ENCODE data around the gene PRKD1.
"Not testable (repeated sequence)": the region's sequence is repeated elsewhere in the genome, so short reads cannot be mapped to it uniquely, and the experiment has no call there.

Gene PRKD1

DNA sequence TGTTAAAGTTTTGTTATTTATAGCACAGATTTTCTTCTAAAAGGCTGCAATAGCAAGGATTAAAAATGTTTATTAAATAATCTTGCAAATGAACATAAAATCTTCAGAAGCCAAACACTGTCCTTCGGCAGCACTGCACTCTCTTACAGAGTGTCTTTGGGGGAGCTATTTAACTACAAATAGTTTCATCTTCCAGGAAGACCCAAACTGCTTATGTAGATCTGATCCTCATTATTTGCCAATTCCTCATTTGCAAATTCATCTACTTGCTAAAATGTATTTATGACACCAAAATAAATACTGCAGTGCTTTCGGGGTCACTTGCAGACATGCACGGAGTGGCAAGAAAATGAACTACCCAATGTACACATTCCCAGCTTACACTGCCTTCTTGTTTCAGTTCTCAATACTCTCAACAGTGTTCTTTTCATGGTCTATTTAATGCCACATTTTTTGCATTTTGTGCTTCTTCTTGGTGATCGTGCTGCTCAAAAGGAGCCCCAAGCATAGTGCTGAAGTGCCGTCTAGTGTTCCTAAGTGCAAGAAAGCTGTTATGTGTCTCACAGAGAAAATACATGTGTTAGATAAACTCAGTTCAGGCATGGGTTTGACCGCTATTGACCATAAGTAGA is 128.1 kb downstream of the PRKD1 start:
- DNase-seq (ENCODE audit: low read depth in 2 of 3, low spot score in 2 of 3): no peak

DNA sequence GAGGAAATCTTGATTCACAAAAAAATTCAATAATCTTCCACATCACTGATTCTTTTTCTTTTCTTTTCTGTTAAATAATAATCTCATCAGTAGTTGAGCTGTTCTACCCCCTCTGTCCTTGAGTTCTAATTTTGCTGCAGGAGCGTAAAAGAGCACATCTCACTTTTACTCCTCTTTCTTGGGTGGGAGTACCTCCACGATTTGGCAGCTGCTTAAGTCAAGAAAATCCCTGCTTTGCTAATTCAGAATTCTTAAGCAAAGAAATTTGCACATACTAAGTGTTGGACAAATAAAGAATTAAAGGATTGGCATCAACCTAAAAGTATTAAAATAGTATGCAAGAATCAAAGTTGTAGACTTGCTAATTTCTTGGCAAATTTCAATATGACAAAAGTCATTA is 128.8 kb downstream of the PRKD1 start:
- DNase-seq (ENCODE audit: low read depth in 2 of 3, low spot score in 2 of 3): no peak

DNA sequence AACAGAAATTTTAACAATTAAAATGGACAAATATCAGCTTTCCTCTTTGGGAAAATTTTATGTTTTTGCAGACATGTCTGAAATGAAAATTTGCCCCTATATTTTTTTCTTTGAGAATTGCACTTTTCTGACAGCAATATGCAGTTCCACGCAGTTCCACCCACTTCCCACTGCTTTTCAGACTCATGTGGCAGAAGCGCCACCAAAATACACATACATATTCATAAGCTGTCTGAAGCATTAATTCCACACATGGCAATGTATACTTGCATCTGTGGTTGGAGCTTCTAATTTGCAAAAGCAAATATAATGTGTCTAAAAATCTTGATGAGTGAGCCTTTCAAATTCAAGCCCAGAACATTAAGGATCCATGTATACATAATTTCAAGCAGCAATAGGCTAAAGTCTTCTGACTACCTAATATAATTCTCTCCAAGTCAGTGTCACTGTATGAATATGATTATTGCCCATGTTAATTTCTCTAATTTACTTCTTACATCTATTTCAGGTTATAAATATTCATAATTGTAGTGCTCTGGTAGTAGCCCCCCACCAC is 129.5 kb downstream of the PRKD1 start:
- DNase-seq (ENCODE audit: low read depth in 2 of 3, low spot score in 2 of 3): no peak

DNA sequence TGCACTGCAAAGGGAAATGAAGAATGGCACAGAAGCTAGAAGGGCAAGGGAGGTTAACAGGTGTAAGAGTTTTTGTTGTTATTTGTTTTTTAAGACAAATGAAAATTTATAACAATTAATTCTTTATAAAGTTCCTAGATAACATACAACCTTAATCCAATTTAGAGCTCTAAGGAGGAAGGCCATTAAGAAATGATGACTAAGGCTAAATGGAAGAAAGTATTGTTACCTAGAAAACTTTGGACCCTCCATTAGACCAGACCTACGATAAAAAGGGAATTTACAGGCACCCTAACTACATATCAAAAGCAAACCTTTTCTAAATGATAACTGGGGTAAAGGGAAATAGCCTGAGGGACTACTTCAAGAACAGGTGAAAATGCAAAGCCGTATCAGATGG is 130.8 kb downstream of the PRKD1 start:
- no peak for DNase-seq (ENCODE audit: low read depth in 2 of 3, low spot score in 2 of 3)

DNA sequence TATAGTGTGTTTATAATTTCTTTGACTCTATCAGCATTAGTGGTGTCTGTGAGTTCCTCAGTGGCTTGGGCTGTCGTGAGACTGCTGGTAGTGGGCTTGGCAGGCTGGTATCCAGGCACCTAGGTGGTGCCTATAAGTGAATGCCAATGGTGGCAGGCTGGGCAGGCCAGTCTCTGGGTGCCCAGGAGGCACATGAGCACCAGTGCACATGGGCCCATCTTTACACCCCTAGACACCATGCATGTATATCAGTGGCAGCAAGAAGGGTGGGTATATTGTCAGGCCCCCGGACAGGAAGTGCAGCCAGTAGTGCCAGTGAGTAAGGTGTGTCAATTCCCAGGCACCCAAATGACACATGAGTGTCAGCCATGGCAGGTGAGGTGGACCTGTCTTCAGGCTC is 138.2 kb downstream of the PRKD1 start:
- DNase-seq (ENCODE audit: low read depth in 2 of 3, low spot score in 2 of 3): no peak

DNA sequence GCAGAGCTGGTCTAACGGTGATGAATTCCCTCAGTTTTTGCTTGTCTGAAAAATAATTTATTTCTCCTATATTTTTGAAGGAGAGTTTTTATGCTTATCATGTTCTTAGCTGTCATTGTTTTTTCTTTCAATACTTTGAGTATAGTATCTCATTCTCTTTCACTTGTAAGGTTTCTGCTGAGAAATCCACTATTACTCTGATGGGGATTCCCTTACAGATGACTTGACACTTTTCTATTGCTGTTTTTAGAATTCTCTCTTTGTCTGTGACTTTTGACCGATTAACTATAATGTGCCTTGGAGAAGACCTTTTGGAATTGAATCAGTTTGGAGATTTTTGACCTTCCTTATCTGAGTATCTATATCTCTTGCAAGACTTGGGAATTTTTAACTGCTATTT is 139.6 kb downstream of the PRKD1 start:
- DNase-seq (ENCODE audit: low read depth in 2 of 3, low spot score in 2 of 3): no peak

DNA sequence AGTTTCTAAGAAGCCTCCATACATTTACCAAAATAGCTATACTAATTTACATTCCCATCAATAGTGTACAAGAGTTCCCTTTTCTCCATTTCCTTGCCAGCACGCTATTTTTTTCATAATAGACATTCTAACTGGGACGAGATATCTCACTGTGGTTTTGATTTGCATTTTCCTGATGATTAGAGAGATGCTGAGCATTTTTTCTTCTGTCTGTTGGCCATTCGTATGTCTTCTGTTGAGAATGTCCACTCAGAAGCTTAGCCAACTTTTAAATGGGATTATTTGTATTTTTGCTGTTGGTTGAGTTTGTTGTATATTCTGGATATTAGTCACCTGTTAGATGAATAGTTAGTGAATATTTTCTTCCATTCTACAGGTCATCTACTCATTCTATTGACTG is 144.1 kb downstream of the PRKD1 start:
- no peak for DNase-seq (ENCODE audit: low read depth in 2 of 3, low spot score in 2 of 3)

DNA sequence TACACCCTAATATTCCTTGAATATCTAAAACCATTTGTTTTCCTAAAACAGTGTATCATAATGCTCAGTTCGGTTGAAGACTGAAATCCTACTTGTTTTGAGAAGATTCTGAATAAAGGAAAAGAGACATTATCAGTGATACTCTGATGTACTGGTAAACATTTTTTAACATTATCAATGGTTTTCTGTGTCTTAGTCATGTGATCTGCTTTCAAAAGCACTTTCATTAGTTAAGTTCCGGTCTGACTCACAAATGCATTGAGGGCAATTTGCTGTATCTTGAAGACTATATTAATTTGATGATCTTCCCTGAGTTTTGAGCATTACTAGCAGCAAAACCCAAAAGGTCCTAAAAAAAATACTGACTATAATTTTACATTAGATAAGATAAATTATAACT is 145.6 kb downstream of the PRKD1 start:
- DNase-seq (ENCODE audit: low read depth in 2 of 3, low spot score in 2 of 3): no peak

DNA sequence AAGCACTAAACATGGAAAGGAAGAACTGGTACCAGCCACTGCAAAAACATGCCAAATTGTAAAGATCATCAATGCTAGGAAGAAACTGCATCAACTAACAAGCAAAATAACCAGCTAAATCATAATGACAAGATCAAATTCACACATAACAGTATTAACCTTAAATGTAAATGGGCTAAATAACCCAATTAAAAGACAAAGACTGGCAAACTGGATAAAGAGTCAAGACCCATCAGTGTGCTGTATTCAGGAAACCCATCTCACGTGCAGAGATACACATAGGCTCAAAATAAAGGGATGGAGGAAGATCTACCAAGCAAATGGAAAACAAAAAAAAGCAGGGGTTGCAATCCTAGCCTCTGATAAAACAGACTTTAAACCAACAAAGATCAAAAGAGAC is 150.5 kb downstream of the PRKD1 start:
- DNase-seq (ENCODE audit: low read depth in 2 of 3, low spot score in 2 of 3): not testable (repeated sequence)

DNA sequence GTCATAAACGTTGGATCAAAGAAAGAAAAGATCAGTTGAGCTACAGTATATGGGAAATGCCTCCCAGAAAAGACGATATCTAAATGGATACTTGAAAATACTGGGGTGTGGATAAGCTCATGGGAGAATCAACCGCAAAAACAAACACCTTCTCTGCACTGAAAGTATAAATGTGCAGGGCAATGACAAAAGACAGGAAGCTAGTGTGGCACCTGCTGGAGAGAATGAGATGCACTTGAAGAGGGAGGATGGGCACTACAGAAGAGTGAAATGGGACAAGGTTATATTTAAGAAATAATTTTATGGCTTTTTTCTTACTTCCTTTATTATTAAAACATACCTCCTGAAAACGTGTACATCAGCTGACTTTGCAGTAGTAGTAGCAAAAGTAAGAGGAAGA is 153.7 kb downstream of the PRKD1 start:
- no peak for DNase-seq (ENCODE audit: low read depth in 2 of 3, low spot score in 2 of 3)

DNA sequence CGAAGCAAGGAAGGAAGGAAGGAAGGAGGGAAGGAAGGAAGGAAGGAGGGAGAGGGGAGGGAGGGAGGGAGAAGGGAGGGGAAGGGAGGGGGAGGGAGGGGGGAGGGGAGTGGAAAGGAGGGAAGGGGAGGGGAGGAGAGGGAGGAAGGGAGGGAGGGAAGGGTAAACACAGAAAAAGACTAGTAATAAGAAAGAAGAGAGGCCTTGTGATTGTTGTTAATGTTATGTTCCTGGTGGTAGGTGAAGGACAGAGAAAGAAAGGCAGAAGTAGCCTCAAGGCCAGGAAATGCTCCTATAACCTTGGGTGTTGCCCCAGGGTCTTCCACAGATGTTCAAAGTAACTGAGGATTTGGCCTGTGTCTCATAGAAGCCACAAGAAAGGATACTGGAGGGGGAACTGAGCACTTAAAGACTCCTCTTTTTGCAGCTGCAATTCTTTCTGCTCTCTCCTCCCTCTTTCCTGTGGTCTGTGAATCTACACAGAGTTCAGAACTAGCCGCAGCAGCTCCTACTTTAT is 164.2 kb downstream of the PRKD1 start:
- DNase-seq (ENCODE audit: low read depth in 2 of 3, low spot score in 2 of 3): no peak

DNA sequence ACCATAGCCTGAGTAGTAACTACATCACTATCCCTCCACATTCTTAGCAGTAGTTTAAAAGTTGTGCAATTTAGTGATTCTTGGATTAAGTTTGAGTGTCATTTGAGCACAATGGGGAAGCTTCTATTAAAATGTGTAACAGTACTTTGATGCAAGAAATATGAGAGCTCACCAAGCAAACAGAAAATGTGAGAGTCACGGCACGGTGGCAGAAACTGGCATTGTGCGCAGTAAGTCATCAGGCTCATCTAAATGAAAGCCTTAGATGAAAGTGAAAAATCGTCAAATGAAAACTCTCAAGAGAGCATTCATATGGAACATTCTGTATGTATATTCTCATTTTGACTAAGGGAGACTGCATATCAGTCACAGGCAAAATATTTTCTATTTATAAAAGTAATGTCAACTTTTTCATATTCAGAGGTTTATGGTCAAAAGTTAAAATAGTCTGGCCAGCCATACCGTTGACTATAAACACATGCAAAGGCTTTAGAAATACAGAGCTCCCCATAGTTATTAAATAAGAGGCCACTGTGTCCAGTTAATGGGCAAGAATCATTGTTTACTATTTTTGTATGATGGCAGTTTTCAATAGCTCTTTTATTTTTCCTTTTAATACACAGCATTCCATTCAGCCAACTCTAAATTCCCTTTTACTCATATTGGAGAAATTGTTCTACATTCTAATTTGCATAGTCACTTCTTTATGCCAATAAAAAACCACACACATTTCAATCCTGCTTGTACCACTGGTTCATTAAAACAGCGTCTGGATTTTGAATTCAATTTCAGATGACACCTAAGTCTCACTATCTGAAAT is 167.9 kb downstream of the PRKD1 start:
- DNase-seq (ENCODE audit: low read depth in 2 of 3, low spot score in 2 of 3): no peak

DNA sequence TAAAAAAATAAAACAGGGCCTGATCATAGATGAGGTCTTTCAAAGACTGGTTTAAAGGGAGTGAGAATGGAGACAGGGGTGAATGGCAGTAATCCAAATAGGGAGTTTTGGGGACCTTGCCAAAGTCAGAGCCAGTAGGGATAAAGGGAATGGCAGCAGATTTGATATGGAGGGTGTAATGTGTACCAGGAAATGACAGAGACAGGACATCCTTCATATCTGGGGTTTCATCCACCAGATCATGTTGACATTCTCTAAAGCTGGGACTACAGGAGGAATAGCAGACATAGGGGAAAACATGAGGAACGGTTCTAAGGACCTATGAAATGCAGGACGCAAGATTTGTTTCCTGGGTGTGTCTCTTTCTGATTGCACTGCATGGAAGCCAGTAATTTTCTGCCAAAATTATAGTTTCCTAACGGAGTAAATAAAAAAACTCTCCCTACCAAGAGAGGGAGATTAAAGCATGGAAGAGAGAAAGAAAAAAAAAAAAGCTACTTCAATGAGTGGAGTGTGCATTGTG is 169.9 kb downstream of the PRKD1 start:
- DNase-seq (ENCODE audit: low read depth in 2 of 3, low spot score in 2 of 3): no peak

DNA sequence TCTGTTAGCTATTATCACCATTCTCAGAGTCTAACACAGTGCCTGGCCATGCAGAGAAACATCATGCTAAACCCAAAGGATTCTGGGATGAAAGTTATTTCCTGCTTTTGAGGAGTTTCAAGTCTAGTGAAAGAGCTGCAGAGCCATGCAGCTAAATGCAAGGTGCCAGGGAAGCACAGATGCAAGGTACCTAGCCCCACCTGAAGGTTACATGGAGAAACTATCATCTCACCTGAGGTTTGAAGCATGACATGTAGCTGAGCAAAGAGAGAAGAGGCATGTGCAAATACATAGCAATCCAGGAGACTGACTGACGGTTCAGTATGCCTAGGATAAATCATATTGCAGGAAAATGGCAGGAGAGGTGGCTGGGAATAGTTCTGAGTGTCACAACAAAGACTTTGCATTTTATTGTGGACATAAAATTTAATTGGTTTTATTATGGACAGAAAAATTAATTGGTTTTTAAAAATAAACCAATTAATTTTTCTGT is 170.4 kb downstream of the PRKD1 start:
- DNase-seq (ENCODE audit: low read depth in 2 of 3, low spot score in 2 of 3): no peak

DNA sequence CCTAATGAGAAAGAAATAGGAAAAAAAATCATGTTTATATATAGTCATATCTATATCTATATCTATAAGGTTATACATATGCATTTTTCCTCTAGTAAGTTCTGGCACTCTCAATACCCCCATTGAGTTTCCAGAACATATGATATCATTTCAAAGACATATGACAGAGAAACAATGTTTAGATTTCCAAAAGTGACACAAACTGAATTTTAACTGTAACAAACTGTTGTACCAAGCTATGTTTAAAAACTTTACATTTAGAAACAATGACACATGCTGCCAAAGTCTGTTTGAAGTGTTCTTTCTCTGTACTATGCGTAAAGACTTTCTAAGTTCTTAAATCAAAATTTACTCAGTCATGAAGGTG is 171.6 kb downstream of the PRKD1 start:
- no peak for DNase-seq (ENCODE audit: low read depth in 2 of 3, low spot score in 2 of 3)

DNA sequence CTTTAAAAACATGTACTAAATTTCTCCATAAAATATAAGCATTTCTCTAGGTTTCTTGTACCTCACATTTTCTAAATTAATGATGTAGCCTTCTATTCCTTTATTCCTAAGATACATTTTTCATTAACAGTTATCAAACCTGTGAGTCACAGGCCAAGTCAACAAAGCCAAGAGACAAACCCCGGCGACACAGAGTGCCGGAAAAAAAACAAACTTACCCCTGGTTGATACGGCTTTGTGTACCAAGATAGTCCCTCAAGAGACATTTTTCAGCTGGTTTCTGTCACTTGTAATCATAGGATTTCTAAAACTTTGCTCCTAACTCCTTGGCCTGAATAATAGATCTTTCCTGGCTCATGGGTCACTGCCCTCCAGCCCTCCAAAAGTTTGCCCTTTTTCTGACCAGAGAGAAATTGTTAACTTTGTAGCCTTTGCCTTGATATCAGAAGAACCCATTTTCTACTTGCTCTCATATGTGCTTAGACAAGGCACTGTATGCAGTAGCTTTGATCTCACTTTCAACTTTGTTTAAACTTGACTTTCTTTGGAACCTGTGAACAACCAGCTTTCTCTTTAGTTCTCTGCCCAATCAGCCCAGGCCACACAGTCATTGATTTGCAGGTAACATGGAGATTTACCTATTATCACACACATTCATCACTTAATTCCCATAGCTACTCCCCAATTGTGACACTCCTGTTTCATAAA is 172.2 kb downstream of the PRKD1 start:
- no peak for DNase-seq (ENCODE audit: low read depth in 2 of 3, low spot score in 2 of 3)

DNA sequence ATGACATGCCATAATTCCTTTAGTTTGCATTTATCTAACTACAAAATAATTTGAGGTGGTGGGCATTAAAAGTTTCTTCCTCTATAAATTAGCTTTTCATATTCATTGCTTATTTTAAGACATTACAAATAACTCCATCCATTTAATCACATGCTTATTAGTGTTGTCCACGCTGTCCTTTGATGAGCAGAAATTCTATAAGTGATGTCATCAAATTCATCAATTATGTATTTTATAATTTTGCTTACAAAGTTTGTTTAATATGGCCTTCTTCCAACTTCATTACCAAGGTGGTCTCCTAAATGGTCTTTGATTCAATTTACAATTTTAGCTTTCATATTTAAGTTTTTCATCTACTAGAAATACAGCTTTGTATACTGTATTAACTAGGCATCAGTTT is 173.5 kb downstream of the PRKD1 start:
- no peak for DNase-seq (ENCODE audit: low read depth in 2 of 3, low spot score in 2 of 3)

DNA sequence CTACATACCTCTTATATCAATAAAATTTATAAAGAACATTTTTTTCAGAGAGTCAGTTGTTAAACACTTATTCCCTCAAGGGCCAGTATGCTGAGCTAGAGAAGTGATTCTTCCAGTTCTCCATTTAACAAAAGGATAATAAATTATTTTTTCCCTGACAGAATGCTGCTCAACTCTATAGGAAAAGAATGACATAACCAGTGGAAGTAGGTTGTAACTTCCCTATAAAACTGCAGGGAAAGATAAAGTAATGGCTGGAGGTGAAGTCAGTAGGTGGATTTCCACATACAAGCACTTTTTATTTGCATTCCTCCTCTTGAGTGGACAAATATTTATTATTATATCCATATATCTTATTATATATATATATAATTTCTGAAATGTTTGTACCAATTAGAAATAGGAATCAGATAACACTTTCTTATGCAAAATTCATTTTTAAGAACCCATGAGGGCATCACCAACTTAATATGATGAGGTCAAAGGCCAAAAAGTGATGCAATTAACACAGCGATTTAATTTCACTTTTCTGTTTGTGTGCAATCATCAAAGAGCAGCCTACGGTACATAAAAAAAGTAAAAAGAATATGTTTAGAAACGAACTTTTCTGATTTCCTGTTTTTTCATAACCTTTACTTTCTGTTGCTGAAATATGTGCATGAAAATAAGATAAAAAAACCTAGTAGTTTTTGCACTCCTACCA is 175.3 kb downstream of the PRKD1 start:
- no peak for DNase-seq (ENCODE audit: low read depth in 2 of 3, low spot score in 2 of 3)

DNA sequence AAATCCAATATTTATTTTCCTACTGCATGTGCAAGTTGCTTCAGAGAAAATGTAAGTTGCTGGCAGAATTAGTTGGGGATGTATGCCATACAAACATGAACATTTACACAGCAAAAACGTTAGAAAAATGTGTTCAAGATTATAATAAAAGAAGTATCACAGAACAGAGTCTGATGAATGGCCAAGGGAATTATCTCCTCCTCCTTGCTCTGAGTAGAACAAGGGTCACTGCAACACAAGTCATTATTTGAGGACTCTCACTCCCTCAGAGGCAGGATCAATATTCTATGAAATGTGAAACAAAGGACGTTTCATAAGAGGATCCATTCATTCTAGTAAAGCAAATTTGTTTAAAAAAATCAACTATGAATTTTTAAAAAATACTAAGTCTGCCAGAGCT is 177.8 kb downstream of the PRKD1 start:
- no peak for DNase-seq (ENCODE audit: low read depth in 2 of 3, low spot score in 2 of 3)

DNA sequence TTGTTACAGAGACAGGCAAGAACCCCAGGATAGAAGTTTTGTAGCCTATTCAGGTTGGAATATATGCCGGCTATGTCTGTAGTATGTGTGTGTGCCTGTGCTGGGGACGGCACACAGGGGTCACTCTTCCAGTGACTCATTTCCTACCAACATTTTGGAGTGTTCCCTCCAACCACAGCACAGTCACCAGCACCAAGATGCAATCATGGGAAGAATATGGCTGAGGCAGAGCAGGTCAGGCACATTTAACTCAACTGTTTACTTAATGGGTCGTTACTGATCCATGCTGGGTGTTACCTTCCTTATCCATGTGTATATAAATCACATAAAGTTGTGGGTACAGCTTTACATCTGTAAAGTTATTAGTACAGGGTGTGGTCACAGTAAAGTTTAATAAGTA is 178.3 kb downstream of the PRKD1 start:
- no peak for DNase-seq (ENCODE audit: low read depth in 2 of 3, low spot score in 2 of 3)

DNA sequence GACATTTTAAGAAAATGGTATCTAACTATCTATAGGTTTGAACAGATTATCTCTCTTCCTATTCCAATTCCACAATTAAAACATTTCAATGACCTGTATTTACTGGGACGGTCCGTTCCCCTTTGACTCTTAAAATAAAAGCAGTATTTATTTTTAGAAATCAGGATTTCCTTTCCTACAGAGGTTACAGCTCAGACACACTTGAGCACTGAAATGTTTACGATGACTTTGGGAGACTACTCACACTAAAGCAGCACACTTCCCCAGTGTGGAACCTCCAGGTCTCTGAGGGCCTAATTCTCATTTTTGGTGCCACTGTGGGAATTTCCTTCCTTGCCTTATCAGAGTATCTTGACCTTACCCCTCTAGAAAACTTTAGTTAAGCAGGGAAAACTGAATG is 181.8 kb downstream of the PRKD1 start:
- no peak for DNase-seq (ENCODE audit: low read depth in 2 of 3, low spot score in 2 of 3)

All from activated CD8-positive, alpha-beta memory T cell treated with anti-CD3 and anti-CD28 coated beads for 48 hours (primary cell).